ENCODE data around the gene JOSD2. TPM values are rescaled to one million over a fixed set of nuclear protein-coding genes. Genes with fewer than 3 reads are reported as not detected.

The JOSD2 gene
- total RNA-seq, 2 donors from 2014 or later: 12.1 to 13.7 TPM

GRCh38 chr19:50481351-50482149 is 29.4 kb downstream of the JOSD2 start:
- no peak overlapping the region for H3K27ac Mint-ChIP-seq
- Histone ChIP-seq H3K27ac (ENCODE audit: low read depth, low read length) (no peak overlapping the region), H3K4me1 (ENCODE audit: control insufficient read depth, insufficient read depth, low read length) (no peaks in the 10 kb centered on the region), H3K27me3 (ENCODE audit: control insufficient read depth, insufficient read depth, low read length, poor library complexity, severe bottlenecking) (no peaks in the 10 kb centered on the region), H3K36me3 (ENCODE audit: control insufficient read depth, insufficient read depth, low read length) (peaks cover 31% of the 10 kb centered on the region), H3K9me3 (ENCODE audit: control insufficient read depth, low read length) (peaks cover 29% of the 10 kb centered on the region), H3K4me3 (ENCODE audit: low read length) (no peak overlapping the region), H3K9ac (ENCODE audit: extremely low read depth, low read length, poor library complexity, severe bottlenecking) (no peak overlapping the region)
- 92 to 94% methylated on average over 8 to 27 of the region's 27 CpGs for WGBS, 2 experiments (ENCODE audit: insufficient coverage in 1 of 2, insufficient read length in 1 of 2)
- H3K4me3 Mint-ChIP-seq: no peak overlapping the region
- DNase-seq: no peak
- peaks cover 3% of the 10 kb centered on the region for H3K4me1 Mint-ChIP-seq
- H3K27me3 Mint-ChIP-seq (ENCODE audit: insufficient read depth): peaks cover 8% of the 10 kb centered on the region
- no peak for TF ChIP-seq CTCF (conservative IDR thresholded peaks at IDR 0.05)
- H3K9me3 Mint-ChIP-seq: peaks cover 41% of the 10 kb centered on the region
- peaks cover 72% of the 10 kb centered on the region for H3K36me3 Mint-ChIP-seq (ENCODE audit: low read depth)

- H3K36me3 ChIP-seq (ENCODE audit: control insufficient read depth, insufficient read depth, low read length): peaks cover 27% of the 10 kb centered on the region
- Mint-ChIP-seq H3K27me3 (ENCODE audit: insufficient read depth) (peaks cover 3% of the 10 kb centered on the region), H3K4me3 (no peak overlapping the region), H3K4me1 (peaks cover 3% of the 10 kb centered on the region), H3K9me3 (peaks cover 32% of the 10 kb centered on the region), H3K27ac (no peak overlapping the region), H3K36me3 (ENCODE audit: low read depth) (peaks cover 66% of the 10 kb centered on the region)
- H3K4me3 ChIP-seq (ENCODE audit: low read length): no peak overlapping the region
- peaks cover 19% of the 10 kb centered on the region for H3K9me3 ChIP-seq (ENCODE audit: control insufficient read depth, low read length)
- TF ChIP-seq CTCF (conservative IDR thresholded peaks at IDR 0.05): no peak
- DNase-seq: peak; percentile 30
- no peaks in the 10 kb centered on the region for H3K27me3 ChIP-seq (ENCODE audit: control insufficient read depth, insufficient read depth, low read length, poor library complexity, severe bottlenecking)
- WGBS, 2 experiments (ENCODE audit: insufficient coverage in 1 of 2, insufficient read length in 1 of 2): 90 to 100% methylated on average over 2 to 35 of the region's 37 CpGs
- no peaks in the 10 kb centered on the region for H3K4me1 ChIP-seq (ENCODE audit: control insufficient read depth, insufficient read depth, low read length)
- no peak overlapping the region for H3K9ac ChIP-seq (ENCODE audit: extremely low read depth, low read length, poor library complexity, severe bottlenecking)
- H3K27ac ChIP-seq (ENCODE audit: low read depth, low read length): no peak overlapping the region
Measured at GRCh38 chr19:50480281-50481111, 30.5 kb downstream of the JOSD2 start.

GRCh38 chr19:50479761-50480251 is 31.2 kb downstream of the JOSD2 start:
- no peak overlapping the region for H3K9ac ChIP-seq (ENCODE audit: extremely low read depth, low read length, poor library complexity, severe bottlenecking)
- Mint-ChIP-seq H3K4me1 (peaks cover 3% of the 10 kb centered on the region), H3K27ac (no peak overlapping the region), H3K9me3 (peaks cover 28% of the 10 kb centered on the region), H3K4me3 (no peak overlapping the region), H3K36me3 (ENCODE audit: low read depth) (peaks cover 59% of the 10 kb centered on the region), H3K27me3 (ENCODE audit: insufficient read depth) (no peaks in the 10 kb centered on the region)
- H3K27ac ChIP-seq (ENCODE audit: low read depth, low read length): no peak overlapping the region
- H3K4me1 ChIP-seq (ENCODE audit: control insufficient read depth, insufficient read depth, low read length): no peaks in the 10 kb centered on the region
- no peak overlapping the region for H3K4me3 ChIP-seq (ENCODE audit: low read length)
- H3K9me3 ChIP-seq (ENCODE audit: control insufficient read depth, low read length): peaks cover 16% of the 10 kb centered on the region
- 93 to 95% methylated on average over 7 to 16 of the region's 16 CpGs for WGBS, 2 experiments (ENCODE audit: insufficient coverage in 1 of 2, insufficient read length in 1 of 2)
- TF ChIP-seq CTCF (conservative IDR thresholded peaks at IDR 0.05): no peak
- no peaks in the 10 kb centered on the region for H3K27me3 ChIP-seq (ENCODE audit: control insufficient read depth, insufficient read depth, low read length, poor library complexity, severe bottlenecking)
- peaks cover 27% of the 10 kb centered on the region for H3K36me3 ChIP-seq (ENCODE audit: control insufficient read depth, insufficient read depth, low read length)
- no peak for DNase-seq
